A549 (cell line): ENCODE results near the gene OXLD1. TPM values are rescaled to one million over a fixed set of nuclear protein-coding genes. Genes with fewer than 3 reads are reported as not detected.

Source experiments
- ATAC-seq, 2 experiments: fragments of 200-7000 bp in 1 of 2; fragments of >200 bp in 1 of 2; cut with Nextera tagmentation in 1 of 2; cut with Tn5 transposase in 1 of 2; 3 replicates each; pipeline versions ENCODE4 v1.8.0 to v1.9.1; 2018 to 2020; ENCODE audit warnings: mild to moderate bottlenecking in 1 of 2, moderate library complexity in 1 of 2
- CTCF ChIA-PET: fragments of 300-600 bp; sonication (Branson Sonifier 250); formaldehyde crosslinking; extraction: SDS; loops from one replicate; lab custom pipeline; 2021; ENCODE audit warnings: antibody characterized with exemption, inconsistent platforms; lab: Yijun Ruan, JAX
- POLR2A ChIA-PET: fragments of 350-600 bp; formaldehyde crosslinking; extraction: SDS; loops from one replicate; lab custom pipeline; 2021; ENCODE audit warnings: antibody characterized with exemption, inconsistent platforms; lab: Yijun Ruan, JAX
- DNase-seq, 2 experiments: peaks; one replicate each; pipeline versions ENCODE4 v3.0.0 to v3.0.0-alpha.2; 2011 to 2016; ENCODE audit warnings: low read depth in 1 of 2, low spot score in 1 of 2
- FAIRE-seq: peaks from 2 replicates; lab custom pipeline; 2011; peaks lifted over from hg19 to GRCh38; lab: Jason Lieb, UNC
- H3K27ac ChIP-seq, 2 experiments: fragments of >200 bp; sonication (Bioruptor Twin); formaldehyde crosslinking; 3 replicates each; pipeline ENCODE4 v1.5.1; 2016 to 2017
- H3K4me1 ChIP-seq: fragments of >200 bp; sonication (Bioruptor Twin); formaldehyde crosslinking; 3 replicates; pipeline ENCODE4 v1.6.1; 2016
- H3K4me2 ChIP-seq: fragments of >200 bp; sonication (Bioruptor Twin); formaldehyde crosslinking; 3 replicates; pipeline ENCODE4 v1.6.1; 2016
- H3K4me3 ChIP-seq: fragments of >200 bp; sonication (Bioruptor Twin); formaldehyde crosslinking; 3 replicates; pipeline ENCODE4 v1.5.1; 2016
- H3K9me3 ChIP-seq: fragments of >200 bp; sonication (Bioruptor Twin); formaldehyde crosslinking; 3 replicates; pipeline ENCODE4 v1.6.1; 2016
- ATOH8 ChIP-seq: fragments of 250-450 bp; sonication (Bioruptor Pico); IDR thresholded peaks from 2 replicates; pipeline ENCODE4 v1.5.0; 2020; ENCODE audit warnings: low read depth, mild to moderate bottlenecking, moderate library complexity
- BHLHE40 ChIP-seq: IDR thresholded peaks from 2 replicates; pipeline ENCODE4 v1.6.1; 2012; ENCODE audit warnings: low read depth, low read length, inconsistent platforms
- CBX8 ChIP-seq: fragments of 200-600 bp; sonication (generic); IDR thresholded peaks from 2 replicates; pipeline ENCODE4 v1.6.1; 2016
- CTCF ChIP-seq: fragments of >200 bp; sonication (Bioruptor Twin); formaldehyde crosslinking; IDR thresholded peaks from 3 replicates; pipeline ENCODE4 v1.5.1; 2016
- E2F6 ChIP-seq: IDR thresholded peaks from 2 replicates; pipeline ENCODE4 v1.6.1; 2012; ENCODE audit warnings: low read depth, borderline replicate concordance
- EP300 ChIP-seq, 2 experiments: fragments of >200 bp; sonication (Bioruptor Twin); formaldehyde crosslinking; IDR thresholded peaks; 2 replicates in 1 of 2; 3 replicates in 1 of 2; pipeline ENCODE4 v1.6.1; 2016 to 2017
- ESRRA ChIP-seq: fragments of 150-350 bp; IDR thresholded peaks from 2 replicates; pipeline ENCODE4 v1.6.1; 2014; ENCODE audit warnings: mild to moderate bottlenecking, low read length, borderline replicate concordance
- FOXS1 ChIP-seq: fragments of 250-450 bp; sonication (Bioruptor Pico); IDR thresholded peaks from 2 replicates; pipeline ENCODE4 v1.5.0; 2020; ENCODE audit warnings: mild to moderate bottlenecking, moderate library complexity
- GATA3 ChIP-seq: IDR thresholded peaks from 2 replicates; pipeline ENCODE4 v1.6.1; 2012; ENCODE audit warnings: borderline replicate concordance
- HDAC2 ChIP-seq: fragments of 200-600 bp; sonication (generic); IDR thresholded peaks from 2 replicates; pipeline ENCODE4 v1.6.1; 2016
- HES2 ChIP-seq: fragments of >200 bp; sonication (Bioruptor Twin); formaldehyde crosslinking; IDR thresholded peaks from 2 replicates; pipeline ENCODE4 v1.6.1; 2016
- HOXA7 ChIP-seq: fragments of 250-450 bp; sonication (Bioruptor Pico); IDR thresholded peaks from 2 replicates; pipeline ENCODE4 v1.5.0; 2020; ENCODE audit warnings: mild to moderate bottlenecking, moderate library complexity
- HOXB13 ChIP-seq: fragments of 250-450 bp; sonication (Bioruptor Pico); IDR thresholded peaks from 2 replicates; pipeline ENCODE4 v1.5.0; 2020; ENCODE audit warnings: low read depth, mild to moderate bottlenecking, moderate library complexity
- KDM1A ChIP-seq: fragments of 200-600 bp; sonication (generic); IDR thresholded peaks from 2 replicates; pipeline ENCODE4 v1.6.1; 2016; ENCODE audit warnings: low read depth, mild to moderate bottlenecking
- MAFK ChIP-seq: fragments of 450-650 bp; IDR thresholded peaks from 2 replicates; pipeline ENCODE4 v1.6.1; 2014; ENCODE audit not compliant: partially characterized antibody
- MYC ChIP-seq: IDR thresholded peaks from 2 replicates; pipeline ENCODE4 v1.6.1; 2012; ENCODE audit warnings: mild to moderate bottlenecking, inconsistent platforms, low read length, improper control_type of control experiment, borderline replicate concordance
- NFE2L2 ChIP-seq: fragments of 150-350 bp; conservative IDR thresholded peaks from 2 replicates; pipeline ENCODE4 v1.6.1; 2014; ENCODE audit warnings: low read length
- POLR2AphosphoS2 ChIP-seq: conservative IDR thresholded peaks from 2 replicates; pipeline ENCODE4 v1.6.1; 2012; ENCODE audit warnings: low read length, improper control_type of control experiment, inconsistent platforms
- RARB ChIP-seq: fragments of 250-450 bp; sonication (Bioruptor Pico); IDR thresholded peaks from 2 replicates; pipeline ENCODE4 v1.8.0; 2021; ENCODE audit warnings: mild to moderate bottlenecking, moderate library complexity
- SMC3 ChIP-seq: fragments of >200 bp; sonication (Bioruptor Twin); formaldehyde crosslinking; IDR thresholded peaks from 3 replicates; pipeline ENCODE4 v1.6.1; 2018; ENCODE audit warnings: inconsistent platforms
- USF2 ChIP-seq: fragments of 450-650 bp; IDR thresholded peaks from 2 replicates; pipeline ENCODE4 v1.6.1; 2014; ENCODE audit warnings: antibody characterized with exemption
- ZNF302 ChIP-seq: fragments of 250-450 bp; sonication (Bioruptor Pico); IDR thresholded peaks from 2 replicates; pipeline ENCODE4 v1.9.0; 2021; ENCODE audit warnings: inconsistent platforms, mild to moderate bottlenecking, moderate library complexity
- ZSCAN20 ChIP-seq: fragments of 250-450 bp; sonication (Bioruptor Pico); IDR thresholded peaks from 2 replicates; pipeline ENCODE4 v1.8.0; 2022; ENCODE audit warnings: mild to moderate bottlenecking, moderate library complexity
- WGBS: methylation state at CpG from one replicate; pipeline ENCODE4 v1.1.6; 2017; ENCODE audit errors: missing lambda C conversion rate; 5-methylcytosine and 5-hydroxymethylcytosine counted together
- polyA plus RNA-seq, 4 experiments: library from polyadenylated mRNA; depleted of rRNA in 3 of 4; stranded (reverse); fragments of >200 nt; fragmentation: RNase III in 1 of 4; extraction: RNeasy Plus Mini Kit Qiagen cat#74134 plus additional on column Dnase treatment in 1 of 4; gene quantifications; 2 replicates in 3 of 4; 3 replicates in 1 of 4; pipeline ENCODE4 v1.2.3, GENCODE V29; 2011 to 2017

OXLD1 gene
- polyA plus RNA-seq, 2 of the 4 experiments (the other 2 are of a cell fraction): 38.7 to 47.1 TPM

- ChIA-PET CTCF (interaction anchor here (0.8 to 4.6 kb wide), 13 partner anchors 9 to 315 kb away, joined by 3 to 24 read pairs (median 4); partner anchors contain the start of genes MCRIP1 and MRPL12), POLR2A (interaction anchor here (1.0 to 1.3 kb wide), 2 partner anchors 12 to 146 kb away, joined by 3 read pairs; partner anchors contain the start of genes MRPL12 and P4HB)
- WGBS: 91% methylated on average over 25 of the region's 32 CpGs
- H3K27ac ChIP-seq: no peak overlapping the region
- DNase-seq: no peak
- ATAC-seq: no peak
- peaks cover 20% of the 10 kb centered on the region for H3K4me1 ChIP-seq
- TF ChIP-seq ESRRA (no peak), KDM1A (no peak), USF2 (no peak), POLR2AphosphoS2 (no peak), SMC3 (no peak), CBX8 (no peak), BHLHE40 (no peak), E2F6 (no peak), HOXA7 (CRISPR knock-in tag) (no peak), HOXB13 (CRISPR knock-in tag) (no peak), GATA3 (no peak), CTCF (no peak), HDAC2 (no peak), EP300 (IDR thresholded peaks at IDR 0.05) (no peak), ATOH8 (CRISPR knock-in tag) (no peak), ZSCAN20 (CRISPR knock-in tag) (no peak), HES2 (no peak)
- no peaks in the 10 kb centered on the region for H3K9me3 ChIP-seq
- no peak overlapping the region for H3K4me3 ChIP-seq
- no peak overlapping the region for H3K4me2 ChIP-seq
- FAIRE-seq: no peak
These were observed 48.9 kb upstream of the OXLD1 start for GRCh38 chr17:81715107-81715871.

GRCh38 chr17:81714412-81715106 is 48.2 kb upstream of the OXLD1 start:
- ATAC-seq (no peak), DNase-seq (no peak), FAIRE-seq (no peak)
- TF ChIP-seq RARB (CRISPR knock-in tag) (no peak), MAFK (no peak), ZNF302 (CRISPR knock-in tag) (no peak), NFE2L2 (no peak), MYC (no peak), FOXS1 (CRISPR knock-in tag) (no peak)
- Histone ChIP-seq H3K4me2 (no peak overlapping the region), H3K27ac (no peak overlapping the region), H3K4me3 (no peak overlapping the region), H3K4me1 (peaks cover 20% of the 10 kb centered on the region), H3K9me3 (no peaks in the 10 kb centered on the region)
- 92% methylated on average over 34 of the region's 39 CpGs for WGBS
- POLR2A ChIA-PET: interaction anchor here (3.9 kb wide), 1 partner anchor 12 kb away, joined by 41 read pairs; the partner anchor contains the start of gene MRPL12
- CTCF ChIA-PET: interaction anchor here (0.8 to 4.6 kb wide), 14 partner anchors 10 to 316 kb away, joined by 3 to 24 read pairs (median 4); partner anchors contain the start of genes ARL16, HGS, MCRIP1 and MRPL12
